DMS153 (cell line): Measurements from ENCODE around the gene CNN2.
"Not testable (repeated sequence)": the region's sequence is repeated elsewhere in the genome, so short reads cannot be mapped to it uniquely, and the experiment has no call there.

Experiments used
- DNase-seq: peaks from one replicate; lab custom pipeline; 2025; lab: John Stamatoyannopoulos, UW

The CNN2 gene

DNA sequence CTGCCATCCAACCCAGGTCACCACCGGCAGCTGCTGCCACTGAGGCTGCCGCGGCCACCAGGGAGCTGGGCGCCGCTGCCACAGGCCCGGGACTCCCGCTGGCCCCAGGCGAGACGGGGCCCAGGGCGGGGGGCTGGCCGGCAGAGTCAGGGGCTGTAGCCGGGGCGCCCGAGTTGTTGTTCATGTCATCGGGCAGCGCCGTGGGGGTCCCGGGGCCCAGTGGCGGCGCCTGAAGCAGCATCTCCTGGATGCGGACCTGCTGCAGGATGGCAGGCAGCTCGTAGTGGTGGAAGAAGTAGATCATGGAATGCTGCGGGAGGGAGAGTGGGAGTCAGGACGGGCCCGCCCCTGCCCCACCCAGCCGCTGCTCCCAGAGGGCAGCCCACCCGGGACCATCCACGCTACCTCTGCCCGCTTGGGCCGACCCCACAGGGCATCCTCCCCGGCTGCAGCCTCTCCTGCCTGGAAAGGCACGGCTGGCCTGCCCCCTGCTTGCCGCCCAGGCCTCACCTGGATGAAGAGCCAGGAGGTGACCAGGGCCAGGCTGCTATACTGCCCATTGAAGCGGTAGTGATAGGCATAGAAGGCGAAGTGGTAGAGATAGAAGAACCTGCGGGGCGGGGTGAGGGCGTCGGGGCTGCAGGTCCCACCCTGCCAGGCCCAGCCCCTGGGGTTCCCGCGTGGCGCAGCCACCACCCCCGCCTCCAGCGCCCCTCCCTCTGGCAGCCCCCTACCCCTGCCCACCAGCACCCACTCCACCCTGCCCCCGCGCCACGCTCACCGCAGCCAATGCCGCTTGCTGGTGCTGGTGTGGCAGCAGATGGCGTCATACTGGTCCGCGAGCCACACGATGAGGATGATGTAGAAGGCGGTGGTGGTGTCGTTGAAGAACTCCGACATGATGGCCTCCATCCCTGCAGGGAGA, 15.6 kb upstream of the CNN2 start:
- no peak for DNase-seq

DNA sequence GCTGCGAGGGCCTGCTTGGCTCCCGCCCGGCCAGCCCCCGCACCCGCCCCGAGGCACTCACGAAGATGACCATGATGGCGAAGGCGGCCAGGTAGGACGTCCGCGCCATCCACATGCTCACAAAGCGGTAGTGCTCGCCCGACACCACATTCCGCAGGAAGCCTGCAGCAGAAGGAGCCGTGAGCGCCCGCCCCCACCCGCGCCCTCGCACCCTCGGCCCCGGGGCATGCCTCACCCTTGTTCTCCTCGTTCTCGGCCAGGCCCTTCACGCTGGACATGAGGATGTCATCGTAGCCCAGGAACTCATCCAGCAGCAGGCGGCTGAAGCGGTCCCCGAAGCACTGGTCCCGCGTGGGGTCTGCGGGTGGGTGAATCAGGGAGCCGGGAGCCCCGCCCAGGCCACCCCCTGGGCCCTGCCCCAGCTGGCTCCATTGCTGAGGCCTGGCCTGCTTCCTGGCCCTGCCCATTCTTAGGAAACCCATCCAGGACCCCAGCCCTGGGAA, 14.5 kb upstream of the CNN2 start:
- DNase-seq = no peak

DNA sequence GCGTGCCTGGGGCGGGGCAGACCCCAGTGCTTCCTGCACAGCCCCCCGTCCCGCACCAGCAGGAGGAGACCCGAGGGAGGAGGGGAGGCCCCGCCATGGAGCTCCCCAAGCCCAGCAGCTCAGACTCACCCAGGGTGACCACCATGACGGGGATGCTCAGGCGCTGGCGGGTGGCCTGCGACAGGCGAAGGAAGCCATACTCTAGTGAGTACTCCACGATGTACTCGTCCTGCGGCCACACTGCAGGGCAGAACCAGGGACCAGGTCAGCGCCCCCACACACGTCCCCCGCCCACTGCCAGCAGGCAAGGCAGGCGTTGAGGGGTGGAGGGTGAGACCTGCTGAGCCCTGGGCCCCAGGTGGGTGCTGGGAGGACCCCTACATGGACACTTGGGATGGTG, 14.1 kb upstream of the CNN2 start:
- no peak for DNase-seq

DNA sequence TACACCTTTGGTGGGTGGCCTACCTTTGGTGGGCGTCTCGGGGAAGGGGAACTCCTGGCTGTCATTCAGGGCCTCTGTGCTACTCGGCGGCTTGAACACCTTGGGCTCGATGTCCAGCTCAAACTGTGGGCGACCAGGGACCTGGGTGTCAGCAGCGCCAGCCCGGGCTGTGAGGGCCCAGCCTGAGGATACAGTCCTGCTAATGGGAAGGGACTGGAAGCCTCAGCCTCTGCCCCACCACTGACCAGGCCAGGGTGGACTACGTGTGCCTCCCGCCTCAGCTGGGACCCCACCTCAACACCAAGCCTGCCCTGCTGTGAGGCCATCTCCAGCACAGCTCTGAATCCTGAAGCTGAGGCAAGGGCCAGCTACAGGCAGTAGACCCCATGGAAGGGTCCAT, 13.2 kb upstream of the CNN2 start:
- DNase-seq = no peak

DNA sequence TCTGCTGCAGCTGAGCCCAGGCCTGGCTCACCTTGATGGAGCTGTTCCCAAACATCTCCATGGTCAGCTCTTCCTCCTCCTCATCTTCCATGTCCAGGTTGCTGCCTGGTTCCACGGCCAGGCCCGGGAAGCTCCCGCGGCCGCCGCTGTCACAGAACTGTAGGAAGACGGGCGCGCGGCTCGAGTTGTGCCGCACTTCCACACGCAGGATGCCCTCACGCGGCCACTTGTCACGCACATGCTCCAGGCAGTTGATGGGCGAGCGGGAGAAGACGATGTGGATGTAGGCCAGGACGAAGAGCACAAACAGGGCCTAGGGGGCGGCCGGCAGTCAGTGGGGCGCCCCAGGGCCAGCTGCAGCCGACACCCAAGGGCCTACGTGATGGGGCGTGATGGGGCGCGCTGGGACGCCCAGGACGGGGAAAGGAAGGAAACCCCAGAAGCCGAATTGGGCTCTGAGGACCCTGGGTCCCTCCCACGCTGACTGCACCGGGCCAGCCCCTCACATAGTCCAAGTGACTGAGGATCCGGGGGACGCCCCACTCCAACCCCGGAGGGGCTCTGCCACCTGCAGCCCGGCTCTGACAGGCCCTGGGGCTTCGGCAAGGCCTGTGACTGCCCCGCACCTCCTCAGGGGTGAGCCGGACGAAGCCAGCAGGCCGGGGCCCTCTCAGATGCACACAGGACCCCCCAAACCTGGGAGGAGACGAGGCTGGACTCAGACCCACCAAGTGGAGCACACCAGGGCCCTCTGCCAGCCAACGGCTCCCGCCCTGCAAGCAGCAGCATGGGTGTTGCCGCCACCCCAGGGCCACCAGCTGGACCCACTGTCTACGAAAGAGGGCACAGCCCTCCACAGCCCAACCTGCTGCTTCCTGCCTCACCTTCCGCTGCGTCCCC, 12.0 kb upstream of the CNN2 start:
- no peak for DNase-seq

DNA sequence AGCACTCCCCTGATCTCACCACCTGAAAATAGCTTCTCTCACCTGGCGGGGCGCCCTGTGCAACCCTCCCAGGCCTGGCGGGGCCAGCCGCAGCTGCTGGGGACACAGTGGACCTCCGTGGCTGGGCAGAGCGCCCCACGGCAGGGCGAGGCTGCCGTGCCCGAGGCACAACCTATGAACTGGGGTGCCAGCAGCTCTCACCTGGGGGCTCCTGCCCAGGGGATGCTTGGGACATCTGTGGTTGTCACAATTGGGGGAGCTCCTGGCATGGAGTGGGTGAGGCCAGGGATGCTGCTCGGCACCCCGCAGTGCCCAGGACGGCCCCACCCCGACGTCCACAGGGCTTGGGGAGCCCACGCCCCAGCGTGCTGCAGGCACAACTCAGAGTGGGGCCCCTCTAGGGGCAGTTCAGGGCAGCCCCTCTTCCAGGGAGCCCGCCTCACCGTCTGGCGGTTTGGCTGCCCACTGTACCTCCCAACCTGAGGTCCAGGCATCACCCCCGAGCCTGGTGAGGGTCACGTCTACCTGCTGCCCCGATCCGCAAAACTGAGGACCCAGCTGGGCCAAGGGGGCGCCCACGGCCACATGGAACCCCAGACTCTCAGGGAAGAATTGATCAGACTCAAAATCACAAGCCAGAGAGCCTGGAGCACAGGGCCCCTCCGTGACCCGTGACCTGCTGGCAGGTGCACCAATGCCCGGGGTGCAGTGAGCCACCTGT, 11.2 kb upstream of the CNN2 start:
- DNase-seq = no peak

DNA sequence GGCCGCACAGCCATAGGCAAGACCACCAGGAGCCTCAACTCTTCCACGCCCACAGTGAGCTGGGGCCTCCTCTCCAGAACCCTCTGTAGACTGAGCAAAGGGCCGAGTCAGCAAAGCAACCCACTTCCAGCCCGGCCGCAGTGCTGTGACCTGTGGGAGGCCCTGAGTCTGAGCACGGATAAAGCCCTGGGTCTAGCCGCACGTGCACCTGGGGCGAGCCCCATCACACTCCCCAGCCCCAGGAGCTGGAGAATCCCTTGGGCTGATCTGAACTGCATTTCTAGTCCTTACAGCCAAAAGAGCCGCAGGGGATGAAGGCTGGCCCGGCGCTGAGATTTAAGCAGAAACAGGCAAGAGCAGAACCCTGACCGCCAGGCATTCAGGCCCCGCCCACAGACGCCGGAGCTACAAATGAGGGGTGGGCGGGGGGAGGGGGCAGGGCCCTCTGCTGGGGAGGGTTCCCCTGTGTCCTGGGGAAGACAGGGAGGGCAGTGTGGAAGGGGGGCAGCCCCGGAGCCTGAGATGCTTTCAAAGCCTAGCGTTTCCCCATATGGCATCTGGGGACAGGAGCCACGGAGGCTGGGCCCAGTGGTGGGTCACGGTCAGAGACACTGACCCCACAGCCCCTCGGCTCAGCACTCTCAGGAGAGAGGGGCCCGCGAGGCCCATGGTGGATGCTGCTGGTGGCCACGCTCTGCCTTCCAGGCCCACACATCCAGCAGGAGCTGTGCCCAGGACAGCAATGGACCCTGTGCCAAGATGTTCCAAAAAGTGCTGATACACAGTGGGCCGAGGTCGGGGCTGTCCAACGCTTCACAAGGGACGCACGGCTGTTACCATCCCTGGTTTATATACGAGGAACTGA, 10.4 kb upstream of the CNN2 start:
- DNase-seq = no peak

DNA sequence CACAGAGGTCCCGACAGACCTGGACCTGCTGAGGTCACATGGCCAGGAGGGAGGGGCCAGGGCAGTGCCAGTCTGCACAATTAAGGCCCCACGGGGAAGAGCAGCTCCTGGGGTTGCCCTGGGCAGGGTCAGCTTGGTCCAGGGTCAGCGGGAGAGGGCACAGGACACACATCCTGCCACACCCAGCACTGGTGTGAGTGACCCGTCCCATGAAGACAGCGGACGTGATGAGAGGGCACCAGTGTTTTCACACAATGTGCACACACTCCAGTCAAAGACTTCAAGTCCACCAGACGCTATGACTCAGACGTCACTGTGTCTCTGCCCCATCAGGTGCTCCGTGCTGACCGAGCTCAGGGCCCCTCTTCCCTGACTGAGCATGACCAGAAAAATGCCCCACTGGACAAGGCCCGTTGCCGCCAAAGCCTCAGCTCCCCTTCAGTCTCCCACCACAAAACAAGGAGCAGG, 9.7 kb upstream of the CNN2 start:
- no peak for DNase-seq

DNA sequence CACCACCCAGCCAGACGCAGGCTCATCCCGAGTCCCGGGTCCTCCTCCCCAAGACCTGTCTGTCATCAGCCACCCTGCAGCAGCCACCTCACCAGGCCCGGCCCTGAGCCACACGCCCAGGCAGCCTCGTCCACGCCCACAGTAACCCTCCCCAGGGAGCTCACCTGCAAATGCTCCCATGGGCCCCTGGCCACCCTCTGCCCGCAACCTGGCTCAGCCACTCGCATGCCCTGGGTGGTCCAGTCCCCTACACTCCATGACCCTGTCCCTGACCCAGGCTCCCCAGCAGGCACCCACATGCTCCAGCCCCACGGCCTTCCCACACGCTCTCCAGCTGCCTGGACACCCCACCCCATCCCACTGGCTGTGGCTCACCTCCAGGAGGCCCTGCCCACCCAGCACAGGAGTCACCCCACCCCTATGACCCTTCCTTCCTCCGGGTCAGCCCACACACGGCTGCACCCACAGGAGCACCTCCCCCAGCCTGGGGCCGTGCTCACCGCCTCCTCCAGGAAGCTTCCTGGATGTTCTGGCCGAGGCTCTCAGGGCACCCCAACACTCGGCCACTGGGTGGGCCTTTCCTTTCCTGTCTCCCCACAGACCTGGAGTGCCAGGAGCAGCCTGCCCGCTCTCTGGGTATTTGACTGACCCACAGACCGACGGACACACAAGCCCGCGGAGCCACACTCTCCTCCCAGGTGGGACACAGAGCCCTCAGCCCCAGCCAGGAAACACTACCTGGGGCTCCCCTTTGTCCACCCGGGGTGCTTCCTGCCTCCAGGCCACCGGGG, 9.1 kb upstream of the CNN2 start:
- DNase-seq = no peak

DNA sequence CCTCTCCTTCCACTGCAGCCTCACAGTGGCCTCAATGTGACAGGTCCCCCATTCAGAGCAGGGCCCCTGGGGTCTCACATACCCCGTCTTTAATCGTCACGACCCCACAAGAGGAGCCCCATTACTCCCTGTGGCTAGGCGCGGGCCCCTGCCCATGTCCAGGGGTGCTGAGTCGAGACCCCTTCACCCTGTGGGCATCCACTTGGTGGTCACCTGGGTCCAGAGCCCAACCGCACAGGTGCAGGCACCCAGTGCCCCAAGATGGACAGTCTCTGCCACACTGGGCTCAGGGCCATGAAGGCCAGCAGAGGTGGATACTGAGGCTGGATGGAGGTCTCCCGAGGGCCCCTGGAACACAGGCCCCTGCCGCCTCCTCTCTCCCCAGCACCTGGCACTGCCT, 8.5 kb upstream of the CNN2 start:
- DNase-seq = no peak

DNA sequence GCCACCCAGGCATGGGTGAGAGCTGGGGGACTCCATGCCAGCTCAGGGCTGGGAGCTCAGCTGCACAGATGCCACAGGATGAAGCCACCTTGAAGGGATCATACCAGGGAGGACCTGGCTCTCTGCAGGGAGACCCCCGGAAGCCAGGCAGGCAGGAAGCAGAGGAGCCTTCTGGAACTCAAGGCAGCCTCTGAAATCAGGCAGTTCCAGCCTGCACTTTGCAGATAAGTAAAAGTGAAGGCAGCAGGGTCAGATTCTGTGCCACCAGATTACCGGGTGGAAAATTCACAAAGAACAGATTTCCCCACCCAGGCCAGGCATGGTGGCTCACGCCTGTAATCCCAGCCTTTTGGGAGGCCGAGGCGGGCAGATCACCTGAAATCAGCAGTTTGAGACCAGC, 8.0 kb upstream of the CNN2 start:
- DNase-seq = no peak

DNA sequence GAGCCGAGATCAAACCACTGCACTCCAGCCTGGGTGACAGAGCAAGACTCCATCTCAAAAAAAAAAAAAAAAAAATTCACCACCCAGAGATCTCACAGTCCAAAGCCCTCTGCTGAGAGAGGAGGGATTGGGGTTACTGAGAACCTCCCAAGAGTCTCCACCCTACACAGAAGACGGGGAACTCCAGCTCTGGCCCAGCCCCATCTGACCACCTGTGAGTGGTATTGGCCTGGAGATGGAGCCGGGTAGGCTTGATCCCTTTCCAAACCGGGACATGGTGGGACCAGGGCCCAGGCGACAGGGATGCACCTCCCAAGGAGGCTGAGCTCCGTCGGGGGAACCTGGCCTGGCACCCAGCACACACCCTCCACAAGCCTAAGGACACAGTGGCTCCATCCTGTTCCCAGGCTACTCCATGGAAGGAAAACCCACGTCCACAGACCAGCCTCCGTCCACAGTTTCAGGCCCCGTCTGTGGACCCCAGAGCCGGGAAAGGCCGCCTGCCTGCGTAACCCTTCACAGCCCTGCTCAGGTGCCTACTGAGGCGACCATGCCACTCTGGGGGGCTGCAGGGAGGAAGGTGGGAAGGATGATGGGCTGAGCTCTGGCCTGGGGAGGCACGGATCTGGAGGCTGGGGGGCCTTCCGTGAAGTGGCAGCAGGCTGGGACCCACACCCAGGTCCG, 7.3 kb upstream of the CNN2 start:
- DNase-seq = no peak

DNA sequence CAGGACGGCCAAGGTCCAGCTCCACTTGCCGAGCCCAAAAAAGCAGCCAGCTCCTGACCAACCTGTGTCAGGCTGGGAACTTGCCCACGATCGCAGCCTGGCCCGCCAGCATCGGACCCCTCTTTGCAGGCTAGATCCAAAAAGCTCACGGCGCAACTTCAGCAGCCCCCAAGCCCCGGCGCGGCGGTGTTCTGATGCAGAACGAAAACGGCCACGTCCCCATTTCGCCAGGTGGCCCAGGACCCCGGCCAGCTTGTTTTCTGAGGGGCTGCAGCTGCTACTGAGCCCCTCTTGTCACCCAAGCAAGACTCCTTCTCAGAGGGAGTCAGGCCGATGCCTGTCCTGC, 6.8 kb upstream of the CNN2 start:
- DNase-seq = no peak

DNA sequence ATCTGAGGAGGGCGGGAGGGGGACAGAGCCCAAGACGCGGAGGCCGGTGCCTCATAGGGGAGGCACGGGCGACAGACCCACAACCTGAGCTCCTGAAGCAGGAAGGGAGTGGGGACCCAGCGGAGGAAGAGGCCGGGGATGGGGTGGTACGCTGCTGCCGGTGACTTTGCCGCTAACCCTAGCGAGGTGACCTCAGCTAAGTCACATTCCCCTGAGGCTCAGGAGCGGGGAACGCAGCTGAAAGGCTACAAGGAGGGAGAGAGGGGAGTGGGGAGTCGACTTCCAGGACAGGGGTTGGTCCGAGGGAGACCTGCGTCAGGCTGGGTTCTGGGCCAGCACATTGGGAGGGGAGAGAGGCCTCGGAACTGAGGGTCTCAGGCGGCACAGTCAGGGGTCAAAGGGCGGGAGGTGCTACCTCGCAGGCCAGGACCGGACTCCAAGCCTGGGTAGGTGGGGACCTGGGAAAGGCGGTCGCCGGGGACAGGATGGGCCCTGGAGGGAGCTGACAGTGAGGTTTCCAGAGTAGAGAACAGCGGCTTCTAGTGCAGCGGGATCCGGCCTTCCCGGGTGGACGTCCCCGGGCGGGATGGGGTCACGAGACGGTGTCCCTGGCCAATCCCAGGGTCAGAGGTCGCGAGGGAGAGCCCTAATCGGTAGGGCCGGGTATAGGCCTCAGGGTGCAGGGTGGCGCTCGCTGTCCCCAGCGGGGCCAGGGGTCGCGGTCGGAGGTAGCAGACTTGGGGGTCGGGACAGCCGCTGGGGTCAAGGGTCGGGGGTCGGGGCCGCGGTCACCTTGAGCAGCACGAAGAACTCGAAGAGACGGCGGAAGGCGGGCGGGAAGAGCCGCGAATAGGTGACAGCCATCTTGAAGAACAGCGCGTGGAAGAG, 6.2 kb upstream of the CNN2 start:
- DNase-seq = no peak

DNA sequence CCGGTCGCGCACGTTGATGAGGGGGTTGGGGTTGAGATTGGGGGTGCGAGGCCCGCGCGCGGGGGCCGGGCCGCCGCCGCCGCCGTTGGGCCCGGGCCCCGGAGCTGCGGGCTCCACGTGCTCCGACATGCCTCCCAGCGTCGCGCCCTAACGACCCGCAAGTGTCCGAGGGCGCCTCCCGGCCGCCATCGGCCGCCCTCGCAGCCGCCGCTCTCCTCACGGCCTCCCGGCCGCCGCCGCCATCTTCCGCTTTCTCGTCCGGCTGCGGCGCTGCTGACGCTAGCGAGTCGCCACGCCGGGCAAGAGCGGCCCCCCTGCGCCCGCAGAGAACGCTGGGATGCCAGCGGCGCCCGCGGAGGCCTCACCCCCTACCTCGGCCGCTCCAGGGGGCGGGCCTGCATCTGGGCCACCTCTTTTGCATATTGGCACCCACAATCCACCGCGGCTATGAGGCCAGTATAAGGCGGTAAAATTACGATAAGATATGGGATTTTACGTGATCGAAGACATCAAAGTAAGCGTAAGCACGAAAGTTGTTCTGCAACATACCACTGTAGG, 5.5 kb upstream of the CNN2 start, which contains the start of gene TMEM259:
Gene TMEM259, minus strand, starts transcription at position 256 of the 558 bp plus-strand sequence. Its CDS starts 127 bp downstream, at position 129.
- DNase-seq = peak; percentile 77

DNA sequence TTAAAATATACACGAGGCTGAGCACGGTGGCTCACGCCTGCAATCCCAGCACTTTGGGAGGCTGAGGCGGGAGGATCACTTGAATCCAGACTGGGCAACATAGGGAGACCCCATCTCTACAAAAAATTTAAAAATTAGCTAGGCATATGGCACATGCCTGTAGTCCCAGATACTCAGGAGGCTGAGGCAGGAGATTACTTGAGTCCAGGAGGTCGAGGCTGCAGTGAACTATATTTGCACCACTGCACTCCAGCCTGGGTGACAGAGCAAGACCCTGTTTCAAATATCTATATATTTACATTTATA, 2.6 kb upstream of the CNN2 start:
- DNase-seq = not testable (repeated sequence)

DNA sequence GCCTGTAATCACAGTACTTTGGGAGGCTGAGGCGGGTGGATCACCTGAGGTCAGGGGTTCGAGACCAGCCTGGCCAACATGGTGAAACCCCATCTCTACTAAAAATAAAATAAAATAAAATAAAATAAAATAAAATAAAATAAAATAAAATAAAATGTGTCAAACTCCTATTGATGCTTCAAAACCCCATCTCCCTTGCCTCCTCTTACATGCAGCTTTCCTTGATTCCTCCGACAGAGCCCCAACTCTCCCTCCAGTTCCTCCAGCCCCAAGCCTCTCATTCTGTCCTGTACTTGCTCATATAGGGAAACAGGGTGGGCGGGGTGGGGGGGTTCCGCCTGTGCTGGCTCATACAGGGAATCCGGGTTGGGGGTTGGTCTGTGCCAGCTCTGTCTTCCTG, 1.3 kb upstream of the CNN2 start:
- not testable (repeated sequence) for DNase-seq
